IMR-90 (cell line): ENCODE measurements around the gene EMC1. TPM values are rescaled to one million over a fixed set of nuclear protein-coding genes. Genes with fewer than 3 reads are reported as not detected.
"Not testable (repeated sequence)": the region's sequence is repeated elsewhere in the genome, so short reads cannot be mapped to it uniquely, and the experiment has no call there.

Source experiments
- ATAC-seq: fragments of 200-7000 bp; cut with Tn5 transposase; 2 replicates; pipeline ENCODE4 v1.9.1; 2020; ENCODE audit warnings: low read depth, mild to moderate bottlenecking, moderate library complexity
- BruUV-seq: library from RNA; stranded (reverse); fragments of 400-500 nt; replicated peaks from 2 replicates; lab custom pipeline; 2021; lab: Mats Ljungman, UMichigan
- CTCF ChIA-PET: fragments of 300-600 bp; formaldehyde crosslinking; extraction: SDS; loops from one replicate; lab custom pipeline; 2021; ENCODE audit warnings: antibody characterized with exemption; lab: Yijun Ruan, JAX
- POLR2A ChIA-PET: fragments of 300-600 bp; sonication (Branson Sonifier 250); formaldehyde crosslinking; loops from one replicate; lab custom pipeline; 2022; ENCODE audit warnings: antibody characterized with exemption; ENCODE audit not compliant: unreplicated experiment; lab: Charles Lee
- DNase-seq: peaks from one replicate; pipeline ENCODE4 v3.0.0; 2013
- H2AFZ ChIP-seq: replicated peaks from 2 replicates; pipeline ENCODE3; 2013; ENCODE audit warnings: low read length, mild to moderate bottlenecking; ENCODE audit not compliant: poor library complexity
- H2AK5ac ChIP-seq: 2 replicates; pipeline ENCODE4 v1.6.1; 2013; ENCODE audit warnings: low read depth, low read length, inconsistent platforms
- H2AK9ac ChIP-seq: replicated peaks from 2 replicates; pipeline ENCODE3; 2013; ENCODE audit warnings: mild to moderate bottlenecking, low read depth, low read length, moderate library complexity; ENCODE audit not compliant: poor library complexity
- H2BK120ac ChIP-seq: 2 replicates; pipeline ENCODE4 v1.6.1; 2013; ENCODE audit warnings: low read depth, low read length, inconsistent platforms
- H2BK15ac ChIP-seq: 3 replicates; pipeline ENCODE4 v1.6.1; 2013; ENCODE audit warnings: low read depth, low read length, inconsistent platforms
- H2BK20ac ChIP-seq: 2 replicates; pipeline ENCODE4 v1.6.1; 2013; ENCODE audit warnings: low read depth, mild to moderate bottlenecking, inconsistent platforms, low read length, moderate library complexity
- H2BK5ac ChIP-seq: 2 replicates; pipeline ENCODE4 v1.6.1; 2013; ENCODE audit warnings: mild to moderate bottlenecking, low read depth, low read length, inconsistent platforms; ENCODE audit not compliant: poor library complexity, severe bottlenecking
- H3K14ac ChIP-seq: replicated peaks from 2 replicates; pipeline ENCODE4 v1.6.1; 2013; ENCODE audit warnings: low read depth, low read length, inconsistent platforms
- H3K18ac ChIP-seq: 2 replicates; pipeline ENCODE4 v1.6.1; 2013; ENCODE audit warnings: low read depth, low read length, control low read depth
- H3K23ac ChIP-seq: 2 replicates; pipeline ENCODE4 v1.6.1; 2013; ENCODE audit warnings: low read depth, low read length, inconsistent platforms
- H3K27ac ChIP-seq: 2 replicates; pipeline ENCODE4 v1.5.1; 2013; ENCODE audit warnings: mild to moderate bottlenecking, control low read depth, low read length; ENCODE audit not compliant: insufficient read depth
- H3K27me3 ChIP-seq: 2 replicates; pipeline ENCODE4 v1.6.1; 2013; ENCODE audit warnings: low read length; ENCODE audit not compliant: control insufficient read depth, insufficient read depth
- H3K36me3 ChIP-seq: 2 replicates; pipeline ENCODE4 v1.6.1; 2013; ENCODE audit warnings: low read length, mixed read lengths; ENCODE audit not compliant: control insufficient read depth, insufficient read depth
- H3K4ac ChIP-seq: 2 replicates; pipeline ENCODE4 v1.6.1; 2013; ENCODE audit warnings: low read depth, low read length, inconsistent platforms
- H3K4me1 ChIP-seq: 2 replicates; pipeline ENCODE4 v1.6.1; 2013; ENCODE audit warnings: low read length, mixed read lengths; ENCODE audit not compliant: control insufficient read depth, insufficient read depth
- H3K4me2 ChIP-seq: 2 replicates; pipeline ENCODE4 v1.6.1; 2013; ENCODE audit warnings: low read depth, mild to moderate bottlenecking, control low read depth, low read length, moderate library complexity
- H3K4me3 ChIP-seq: 2 replicates; pipeline ENCODE4 v1.5.1; 2013; ENCODE audit warnings: low read depth, mild to moderate bottlenecking, control low read depth, low read length, moderate library complexity; ENCODE audit not compliant: insufficient read depth
- H3K56ac ChIP-seq: 2 replicates; pipeline ENCODE4 v1.6.1; 2013; ENCODE audit warnings: low read length, inconsistent platforms; ENCODE audit not compliant: insufficient read depth; ENCODE audit errors: extremely low read depth
- H3K79me1 ChIP-seq, 2 experiments: 2 replicates each; pipeline ENCODE4 v1.6.1; 2013; ENCODE audit warnings: low read length in 2 of 2, inconsistent platforms in 1 of 2, low read depth in 1 of 2
- H3K9ac ChIP-seq: 2 replicates; pipeline ENCODE4 v1.6.1; 2013; ENCODE audit warnings: low read depth, low read length, control low read depth
- H3K9me1 ChIP-seq: 2 replicates; pipeline ENCODE4 v1.6.1; 2013; ENCODE audit warnings: low read length, inconsistent platforms; ENCODE audit not compliant: insufficient read depth
- H3K9me3 ChIP-seq: 2 replicates; pipeline ENCODE4 v1.6.1; 2013; ENCODE audit warnings: low read length; ENCODE audit not compliant: control insufficient read depth, insufficient read depth
- H4K20me1 ChIP-seq: 2 replicates; pipeline ENCODE4 v1.6.1; 2013; ENCODE audit warnings: low read length, inconsistent platforms; ENCODE audit not compliant: insufficient read depth
- H4K5ac ChIP-seq: 2 replicates; pipeline ENCODE4 v1.6.1; 2013; ENCODE audit warnings: mild to moderate bottlenecking, low read depth, low read length, control low read depth
- H4K8ac ChIP-seq, 2 experiments: 2 replicates each; pipeline ENCODE4 v1.6.1; 2013; ENCODE audit warnings: low read depth in 2 of 2, low read length in 2 of 2, control low read depth in 1 of 2, inconsistent platforms in 1 of 2
- H4K91ac ChIP-seq: 2 replicates; pipeline ENCODE4 v1.6.1; 2013; ENCODE audit warnings: low read depth, low read length, inconsistent platforms; ENCODE audit not compliant: insufficient read depth
- WGBS, 2 experiments: methylation state at CpG; one replicate each; pipeline versions ENCODE4 v1.1.5 to v1.1.7; 2013; ENCODE audit warnings: missing lambda C conversion rate in 2 of 2; ENCODE audit not compliant: insufficient read length in 1 of 2; ENCODE audit errors: extremely low coverage in 2 of 2; 5-methylcytosine and 5-hydroxymethylcytosine counted together
- dilution Hi-C: fragments of 300-500 bp; cut with HindIII; formaldehyde crosslinking; loops from one replicate; pipeline ENCODE4 v1.14.3; 2018; ENCODE audit warnings: low sequenced_read_pairs; ENCODE audit not compliant: unreplicated experiment
- in situ Hi-C: fragments of 300-500 bp; cut with MboI; formaldehyde crosslinking; loops from 3 replicates; pipeline ENCODE4 v1.14.3; 2019; ENCODE audit warnings: low sequenced_read_pairs, inconsistent platforms, mixed read lengths
- intact Hi-C: fragments of 100-400 bp; cut with micrococcal nuclease; formaldehyde crosslinking; loops from 2 replicates; pipeline ENCODE4 v1.10.0; 2022
- polyA plus RNA-seq, 3 experiments: library from polyadenylated mRNA; depleted of rRNA; stranded (reverse); fragments of >200 nt; gene quantifications; 2 replicates each; pipeline ENCODE4 v1.2.3, GENCODE V29; 2012; ENCODE audit warnings: low replicate concordance in 1 of 3
- total RNA-seq: library from RNA; depleted of rRNA; stranded (reverse); fragments of >200 nt; gene quantifications from 2 replicates; pipeline ENCODE4 v1.2.3, GENCODE V29; 2012

EMC1 gene
- total and polyA plus RNA-seq, 2 of the 4 experiments (the other 2 are of a cell fraction), result 65.4 to 114 TPM

- peaks cover 65% of the 10 kb centered on the region for H3K36me3 ChIP-seq
- BruUV-seq, H2BK20ac ChIP-seq, H4K91ac ChIP-seq, H2BK15ac ChIP-seq, H2AFZ ChIP-seq, H2AK5ac ChIP-seq, H4K8ac ChIP-seq, H3K18ac ChIP-seq, in situ Hi-C loops, H3K9ac ChIP-seq, dilution Hi-C loops, DNase-seq, H3K4me2 ChIP-seq, H3K9me3 ChIP-seq, H3K23ac ChIP-seq, H3K4ac ChIP-seq, ATAC-seq, H3K4me1 ChIP-seq, H3K4me3 ChIP-seq, H3K9me1 ChIP-seq, H4K5ac ChIP-seq, H2BK5ac ChIP-seq, H3K14ac ChIP-seq, H3K27me3 ChIP-seq, H2BK120ac ChIP-seq, H3K27ac ChIP-seq, H3K56ac ChIP-seq, H2AK9ac ChIP-seq: not testable (repeated sequence)
- CTCF ChIA-PET, result interaction anchor here (0.6 to 1.4 kb wide), 5 partner anchors 10 to 230 kb away, joined by 3 to 6 read pairs (median 3); no protein-coding TSS in a partner anchor
- H3K79me1 ChIP-seq, result peaks cover 38 to 54% of the 10 kb centered on the region in 2 experiments; a peak in 3 of 4 replicates
- POLR2A ChIA-PET, result interaction anchor here (0.6 kb wide), 1 partner anchor 54 kb away, joined by 3 read pairs; no protein-coding TSS in a partner anchor
- intact Hi-C loops, result loop anchor here (10.0 kb wide), 1 partner anchor 45 kb away; no protein-coding TSS in a partner anchor
- 80% methylated on average over 1 of the region's 8 CpGs; no CpG with 5 or more reads in 1 of the 2 experiments for WGBS, 2 experiments
- peaks cover 25% of the 10 kb centered on the region for H4K20me1 ChIP-seq
These were observed 71.1 kb downstream of the EMC1 start for GRCh38 chr1:19180265-19180657.
